GM23248 (cell line): ENCODE measurements around the gene AKT2.

Source experiments
- EZH2 ChIP-seq: fragments of 200-600 bp; sonication (generic); IDR thresholded peaks from 2 replicates; pipeline ENCODE4 v1.6.1; 2018; ENCODE audit warnings: antibody characterized with exemption, mild to moderate bottlenecking; ENCODE audit not compliant: insufficient read depth, poor library complexity, severe bottlenecking
- EZH2phosphoT487 ChIP-seq: fragments of 200-600 bp; sonication (generic); IDR thresholded peaks from 2 replicates; pipeline ENCODE4 v1.6.1; 2018; ENCODE audit warnings: antibody characterized with exemption, moderate library complexity, mild to moderate bottlenecking, low read depth; ENCODE audit not compliant: insufficient read depth

- no peak for TF ChIP-seq EZH2phosphoT487
- no peak for TF ChIP-seq EZH2
Measured at GRCh38 chr19:40238775-40239174, 46.4 kb downstream of the AKT2 start.
